Measurements from ENCODE around the gene TMEM176A. TPM values are rescaled to one million over a fixed set of nuclear protein-coding genes. Genes with fewer than 3 reads are reported as not detected.

The TMEM176A gene
- total RNA-seq (2022; extraction: Qiagen RNA extraction; ENCODE audit: low read depth): 0.03 to 0.15 TPM in 2 of 5 replicates, not detected in the others

GRCh38 chr7:150800581-150801241 lies at the start of gene TMEM176A:
Gene TMEM176A (plus strand): TSS chr7:150800769. CDS start chr7:150801551, 782 bp downstream.

GRCh38 chr7:150799741-150800580 lies 608 bp upstream of the TMEM176A start, which contains the start of gene TMEM176B:
Gene TMEM176B (minus strand): TSS chr7:150800364. CDS start chr7:150796569, 3,795 bp downstream.

GRCh38 chr7:150852371-150852905 lies 51.9 kb downstream of the TMEM176A start, which contains the start of gene AOC1:
Gene AOC1 (plus strand): TSS chr7:150852517. CDS start chr7:150856471, 3,954 bp downstream.

Other genes with a start within 250 kb of the TMEM176A start
- not detected in 5 replicates for gene GIMAP4, start 233.4 kb upstream of the TMEM176A start, total RNA-seq (2022; extraction: Qiagen RNA extraction; ENCODE audit: low read depth)
- not detected in 5 replicates for gene GIMAP6, start 168.4 kb upstream of the TMEM176A start, total RNA-seq (2022; extraction: Qiagen RNA extraction; ENCODE audit: low read depth)
- gene GIMAP2, start 115.1 kb upstream of the TMEM176A start, total RNA-seq (2022; extraction: Qiagen RNA extraction; ENCODE audit: low read depth): not detected in 5 replicates
- not detected in 5 replicates for gene GIMAP1, start 84.2 kb upstream of the TMEM176A start, total RNA-seq (2022; extraction: Qiagen RNA extraction; ENCODE audit: low read depth)
- not detected in 5 replicates for gene GIMAP5, start 63.4 kb upstream of the TMEM176A start, total RNA-seq (2022; extraction: Qiagen RNA extraction; ENCODE audit: low read depth)
- gene TMEM176B, start 405 bp upstream of the TMEM176A start, total RNA-seq (2022; extraction: Qiagen RNA extraction; ENCODE audit: low read depth): 0.05 to 0.28 TPM in 2 of 5 replicates, not detected in the others
- gene AOC1, start 51.7 kb downstream of the TMEM176A start, total RNA-seq (2022; extraction: Qiagen RNA extraction; ENCODE audit: low read depth): not detected in 5 replicates
- 0.40 to 0.52 TPM (median 0.47 TPM) in 5 replicates for gene KCNH2, start 177.6 kb downstream of the TMEM176A start, total RNA-seq (2022; extraction: Qiagen RNA extraction; ENCODE audit: low read depth)
- 0.18 to 0.47 TPM (median 0.34 TPM) in 5 replicates for gene NOS3, start 190.2 kb downstream of the TMEM176A start, total RNA-seq (2022; extraction: Qiagen RNA extraction; ENCODE audit: low read depth)
- 0.64 to 0.97 TPM (median 0.86 TPM) in 5 replicates for gene ATG9B, start 223.7 kb downstream of the TMEM176A start, total RNA-seq (2022; extraction: Qiagen RNA extraction; ENCODE audit: low read depth)
- 38.3 to 53.5 TPM (median 45.1 TPM) in 5 replicates for gene ABCB8, start 227.7 kb downstream of the TMEM176A start, total RNA-seq (2022; extraction: Qiagen RNA extraction; ENCODE audit: low read depth)
- gene ASIC3, start 247.8 kb downstream of the TMEM176A start, total RNA-seq (2022; extraction: Qiagen RNA extraction; ENCODE audit: low read depth): 7.6 to 12.8 TPM (median 10.2 TPM) in 5 replicates